ENCODE measurements around the gene KRTAP5-7.

KRTAP5-7 gene

GRCh38 chr11:71496421-71496820 is 30.6 kb upstream of the KRTAP5-7 start:
- Histone ChIP-seq H3F3A (ENCODE audit: insufficient read depth, low read length) (no peaks in the 10 kb centered on the region), H3K27ac (ENCODE audit: low read depth, low read length, poor library complexity, severe bottlenecking) (no peak overlapping the region), H3K36me3 (ENCODE audit: insufficient read depth, low read length) (peaks cover 44% of the 10 kb centered on the region)

DNA sequence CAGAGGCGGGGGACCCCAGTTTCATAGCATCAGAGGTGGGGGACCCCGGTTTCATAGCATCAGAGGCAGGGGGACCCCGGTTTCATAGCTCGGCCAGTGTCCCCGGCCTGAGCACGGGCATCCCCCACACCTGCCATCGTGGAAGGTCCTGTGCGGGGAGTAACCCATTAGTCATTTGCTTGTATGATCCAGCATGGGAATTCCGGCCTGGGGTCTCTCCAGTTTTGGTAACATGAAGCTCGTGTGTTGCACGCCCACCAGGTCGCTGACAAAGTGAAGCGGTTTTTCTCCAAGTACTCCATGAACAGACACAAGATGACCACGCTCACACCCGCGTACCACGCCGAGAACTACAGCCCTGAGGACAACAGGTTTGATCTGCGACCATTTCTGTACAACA is 29.0 kb upstream of the KRTAP5-7 start:
- H4K20me1 ChIP-seq (ENCODE audit: insufficient read depth, low read length): no peaks in the 10 kb centered on the region
- no peak overlapping the region for H3K4me2 ChIP-seq (ENCODE audit: low read length)
- no peak overlapping the region for H3K9ac ChIP-seq (ENCODE audit: low read length)
- no peak overlapping the region for H2AFZ ChIP-seq (ENCODE audit: low read length)
- H3K27me3 ChIP-seq (ENCODE audit: insufficient read depth, low read length): no peaks in the 10 kb centered on the region
- no peaks in the 10 kb centered on the region for H3F3A ChIP-seq (ENCODE audit: insufficient read depth, low read length)
- H3K4me3 ChIP-seq (ENCODE audit: low read depth, low read length, poor library complexity, severe bottlenecking): no peak overlapping the region
- TF ChIP-seq, protein P1, sequence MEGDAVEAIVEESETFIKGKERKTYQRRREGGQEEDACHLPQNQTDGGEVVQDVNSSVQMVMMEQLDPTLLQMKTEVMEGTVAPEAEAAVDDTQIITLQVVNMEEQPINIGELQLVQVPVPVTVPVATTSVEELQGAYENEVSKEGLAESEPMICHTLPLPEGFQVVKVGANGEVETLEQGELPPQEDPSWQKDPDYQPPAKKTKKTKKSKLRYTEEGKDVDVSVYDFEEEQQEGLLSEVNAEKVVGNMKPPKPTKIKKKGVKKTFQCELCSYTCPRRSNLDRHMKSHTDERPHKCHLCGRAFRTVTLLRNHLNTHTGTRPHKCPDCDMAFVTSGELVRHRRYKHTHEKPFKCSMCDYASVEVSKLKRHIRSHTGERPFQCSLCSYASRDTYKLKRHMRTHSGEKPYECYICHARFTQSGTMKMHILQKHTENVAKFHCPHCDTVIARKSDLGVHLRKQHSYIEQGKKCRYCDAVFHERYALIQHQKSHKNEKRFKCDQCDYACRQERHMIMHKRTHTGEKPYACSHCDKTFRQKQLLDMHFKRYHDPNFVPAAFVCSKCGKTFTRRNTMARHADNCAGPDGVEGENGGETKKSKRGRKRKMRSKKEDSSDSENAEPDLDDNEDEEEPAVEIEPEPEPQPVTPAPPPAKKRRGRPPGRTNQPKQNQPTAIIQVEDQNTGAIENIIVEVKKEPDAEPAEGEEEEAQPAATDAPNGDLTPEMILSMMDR (IDR thresholded peaks at IDR 0.05; ENCODE audit: low read length): no peak
- no peak for TF ChIP-seq EZH2 (IDR thresholded peaks at IDR 0.05; ENCODE audit: borderline replicate concordance, low read length)
- no peaks in the 10 kb centered on the region for H3K79me2 ChIP-seq (ENCODE audit: insufficient read depth, low read length)
- no peaks in the 10 kb centered on the region for H3K9me3 ChIP-seq (ENCODE audit: low read length)
- no peak overlapping the region for H3K27ac ChIP-seq (ENCODE audit: low read depth, low read length, poor library complexity, severe bottlenecking)
- no peaks in the 10 kb centered on the region for H3K4me1 ChIP-seq (ENCODE audit: insufficient read depth, low read length, severe bottlenecking)
- peaks cover 34% of the 10 kb centered on the region for H3K36me3 ChIP-seq (ENCODE audit: insufficient read depth, low read length)
- no peaks in the 10 kb centered on the region for H3K9me2 ChIP-seq (ENCODE audit: low read depth, low read length)

More at GRCh38 chr11:71496421-71496820, 30.6 kb upstream of the KRTAP5-7 start:
- H3K79me2 ChIP-seq (ENCODE audit: insufficient read depth, low read length): no peaks in the 10 kb centered on the region
- H3K4me1 ChIP-seq (ENCODE audit: insufficient read depth, low read length, severe bottlenecking): no peaks in the 10 kb centered on the region
- H3K9me3 ChIP-seq (ENCODE audit: low read length): no peaks in the 10 kb centered on the region
- no peak overlapping the region for H2AFZ ChIP-seq (ENCODE audit: low read length)
- H3K9me2 ChIP-seq (ENCODE audit: low read depth, low read length): no peaks in the 10 kb centered on the region
- no peak overlapping the region for H3K9ac ChIP-seq (ENCODE audit: low read length)
- H3K27me3 ChIP-seq (ENCODE audit: insufficient read depth, low read length): no peaks in the 10 kb centered on the region
- H3K4me2 ChIP-seq (ENCODE audit: low read length): no peak overlapping the region
- H3K4me3 ChIP-seq (ENCODE audit: low read depth, low read length, poor library complexity, severe bottlenecking): no peak overlapping the region
- no peaks in the 10 kb centered on the region for H4K20me1 ChIP-seq (ENCODE audit: insufficient read depth, low read length)
- TF ChIP-seq EZH2 (IDR thresholded peaks at IDR 0.05; ENCODE audit: borderline replicate concordance, low read length): no peak
- TF ChIP-seq, protein P1 (IDR thresholded peaks at IDR 0.05; ENCODE audit: low read length): no peak

- H3K36me3 ChIP-seq (ENCODE audit: insufficient read depth, low read length): peaks cover 34% of the 10 kb centered on the region
- no peak overlapping the region for H3K9ac ChIP-seq (ENCODE audit: low read length)
- H3K27me3 ChIP-seq (ENCODE audit: insufficient read depth, low read length): no peaks in the 10 kb centered on the region
- H3K9me2 ChIP-seq (ENCODE audit: low read depth, low read length): no peaks in the 10 kb centered on the region
- no peaks in the 10 kb centered on the region for H3K79me2 ChIP-seq (ENCODE audit: insufficient read depth, low read length)
- no peaks in the 10 kb centered on the region for H3K4me1 ChIP-seq (ENCODE audit: insufficient read depth, low read length, severe bottlenecking)
- H3F3A ChIP-seq (ENCODE audit: insufficient read depth, low read length): no peaks in the 10 kb centered on the region
- TF ChIP-seq, protein P1 (IDR thresholded peaks at IDR 0.05; ENCODE audit: low read length): no peak
- TF ChIP-seq EZH2 (IDR thresholded peaks at IDR 0.05; ENCODE audit: borderline replicate concordance, low read length): no peak
- H3K9me3 ChIP-seq (ENCODE audit: low read length): no peaks in the 10 kb centered on the region
- no peak overlapping the region for H3K4me3 ChIP-seq (ENCODE audit: low read depth, low read length, poor library complexity, severe bottlenecking)
- no peak overlapping the region for H3K4me2 ChIP-seq (ENCODE audit: low read length)
- no peak overlapping the region for H3K27ac ChIP-seq (ENCODE audit: low read depth, low read length, poor library complexity, severe bottlenecking)
- H4K20me1 ChIP-seq (ENCODE audit: insufficient read depth, low read length): no peaks in the 10 kb centered on the region
- H2AFZ ChIP-seq (ENCODE audit: low read length): no peak overlapping the region
These were observed 27.9 kb upstream of the KRTAP5-7 start for GRCh38 chr11:71499125-71499524.

All from OCI-LY1 (cell line).